GM19328 (cell line): ENCODE measurements around the gene LRP11.
"Not testable (repeated sequence)": the region's sequence is repeated elsewhere in the genome, so short reads cannot be mapped to it uniquely, and the experiment has no call there.

Experiments
- ATAC-seq: cut with Tn5 transposase; IDR thresholded peaks from one replicate; pipeline ENCODE4 v1.9.1; 2021; ENCODE audit warnings: mild to moderate bottlenecking, moderate library complexity; ENCODE audit not compliant: unreplicated experiment

Gene LRP11

DNA sequence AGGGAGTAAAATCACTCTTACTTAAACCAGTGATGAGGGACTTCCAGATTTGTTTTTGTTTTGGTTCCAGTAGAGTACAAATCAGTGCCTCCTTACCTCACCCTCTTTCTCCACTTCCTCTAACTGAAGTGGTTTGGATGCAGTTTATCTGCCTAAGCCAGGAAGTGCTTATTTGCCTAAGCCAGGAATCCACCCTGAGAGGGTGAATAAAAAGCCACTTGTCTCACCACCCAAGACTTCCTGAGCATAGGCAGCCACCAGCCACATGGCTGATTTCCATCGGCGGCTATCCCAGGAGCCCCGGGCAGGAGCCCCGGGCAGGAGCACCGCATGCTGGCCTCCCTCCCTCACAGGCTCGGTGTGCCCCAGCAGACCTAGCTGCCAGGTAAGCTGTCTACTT is 12.0 kb downstream of the LRP11 start:
- ATAC-seq: no peak

DNA sequence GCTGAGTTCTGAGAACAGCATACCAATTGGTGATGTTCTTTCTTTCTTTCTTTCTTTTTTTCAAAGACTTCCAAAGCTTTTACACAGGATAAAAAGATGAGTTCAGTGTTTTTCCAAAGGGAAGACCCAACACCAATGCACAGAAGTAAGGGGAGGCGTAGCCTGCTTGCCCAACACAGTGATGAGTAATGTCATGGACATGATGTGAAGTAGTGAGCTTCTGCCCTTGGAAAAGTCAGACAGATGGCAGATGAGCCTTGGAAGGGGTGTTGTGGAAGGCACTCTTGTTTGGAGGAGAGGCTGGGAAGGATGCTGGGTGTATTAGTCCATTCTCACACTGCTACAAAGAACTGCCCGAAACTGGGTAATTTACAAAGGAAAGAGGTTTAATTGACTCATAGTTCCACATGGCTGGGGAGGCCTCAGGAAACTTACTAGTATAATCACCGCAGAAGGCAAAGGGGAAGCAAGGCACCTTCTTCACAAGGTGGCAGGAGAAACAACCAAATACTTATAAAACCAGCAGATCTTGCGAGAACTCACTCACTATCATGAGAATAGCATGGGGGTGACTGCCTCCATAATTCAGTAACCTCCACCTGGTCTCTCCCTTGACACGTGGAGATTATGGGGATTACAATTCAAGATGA is 12.6 kb downstream of the LRP11 start:
- ATAC-seq: no peak

DNA sequence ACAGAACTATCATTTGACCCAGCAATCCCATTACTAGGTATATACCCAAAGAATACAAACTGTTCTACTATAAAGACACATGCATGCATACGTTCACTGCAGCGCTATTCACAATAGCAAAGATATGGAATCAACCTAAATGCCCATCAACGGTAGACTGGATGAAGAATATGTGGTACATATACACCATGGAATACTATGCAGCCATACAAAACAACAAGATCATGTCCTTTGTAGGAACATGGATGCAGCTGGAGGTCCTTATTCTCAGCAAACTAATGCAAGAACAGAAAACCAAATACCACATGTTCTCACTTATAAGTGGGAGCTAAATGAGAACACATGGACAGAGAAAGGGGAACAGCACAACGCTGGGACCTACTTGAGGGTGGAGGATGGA is 15.8 kb downstream of the LRP11 start:
- ATAC-seq: not testable (repeated sequence)

DNA sequence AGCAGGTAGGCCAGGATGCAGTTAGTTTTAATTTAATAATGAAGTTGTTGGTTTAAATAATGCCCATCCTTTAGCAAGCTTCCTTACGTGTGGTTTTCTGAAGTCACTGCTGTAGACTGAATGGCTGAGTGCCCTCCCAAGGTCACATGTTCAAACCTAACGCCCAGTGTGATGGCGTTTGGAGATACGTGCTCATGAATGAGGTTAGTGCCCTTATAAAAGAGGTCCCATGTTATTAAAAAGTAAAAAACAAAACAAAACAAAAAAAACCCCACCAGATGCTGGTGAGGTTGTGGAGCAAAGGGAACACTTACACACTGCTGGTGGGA is 16.3 kb downstream of the LRP11 start:
- ATAC-seq: no peak

DNA sequence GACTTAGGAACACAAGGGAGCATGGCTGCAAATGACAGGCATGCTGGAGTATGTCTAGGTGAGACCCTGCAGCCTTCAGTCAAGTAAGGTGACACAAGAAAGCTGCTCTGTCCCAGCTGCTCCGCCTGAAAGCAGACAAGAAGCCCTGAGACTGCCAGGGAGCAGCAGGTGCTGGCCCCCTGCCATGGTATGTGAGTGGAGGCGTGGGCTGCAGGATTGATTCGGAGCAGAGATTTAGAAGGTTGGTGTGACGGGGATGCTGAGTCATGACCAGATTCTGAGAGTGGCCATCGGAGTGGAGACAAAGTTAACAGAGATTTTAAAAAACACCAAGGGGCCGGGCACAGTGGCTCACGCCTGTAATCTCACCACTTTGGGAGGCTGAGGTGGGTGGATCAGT is 17.8 kb downstream of the LRP11 start:
- ATAC-seq: no peak

DNA sequence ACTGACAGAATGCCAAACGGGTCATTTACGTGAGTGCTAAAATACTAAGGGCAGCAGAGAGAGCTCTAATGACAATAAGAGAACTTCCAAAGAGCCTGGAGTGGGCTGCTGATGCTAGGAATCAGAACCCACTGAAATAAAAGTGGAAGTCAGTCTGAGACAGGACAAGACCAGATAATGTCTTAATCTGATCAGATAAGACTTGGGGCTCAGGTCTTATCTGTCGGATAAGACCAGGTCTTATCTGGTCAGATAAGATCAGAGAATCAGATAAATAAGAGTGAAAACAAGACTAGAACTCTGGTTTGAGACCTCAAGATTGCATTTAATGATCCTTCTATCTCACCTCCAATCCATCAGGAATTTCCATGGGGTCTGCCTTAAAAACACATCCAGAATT is 18.6 kb downstream of the LRP11 start:
- ATAC-seq: no peak

DNA sequence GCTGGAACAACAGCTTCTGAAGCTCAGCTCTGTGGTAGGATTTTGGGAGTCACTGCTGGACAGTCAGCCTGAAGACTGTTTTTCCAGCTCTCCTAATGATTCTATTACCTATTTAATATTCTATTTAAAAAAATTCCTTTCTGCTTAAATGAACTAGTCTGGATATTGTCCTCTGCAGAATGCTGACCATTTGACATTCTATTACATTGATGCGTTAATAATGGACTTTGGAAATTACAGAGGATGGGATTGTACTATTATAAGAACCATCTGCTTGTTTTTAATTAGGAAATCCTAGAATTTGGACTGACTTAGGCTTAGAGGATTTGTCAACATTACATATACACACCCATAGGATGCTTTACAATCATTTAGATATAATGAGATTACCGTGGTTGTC is 19.7 kb downstream of the LRP11 start:
- ATAC-seq: no peak

DNA sequence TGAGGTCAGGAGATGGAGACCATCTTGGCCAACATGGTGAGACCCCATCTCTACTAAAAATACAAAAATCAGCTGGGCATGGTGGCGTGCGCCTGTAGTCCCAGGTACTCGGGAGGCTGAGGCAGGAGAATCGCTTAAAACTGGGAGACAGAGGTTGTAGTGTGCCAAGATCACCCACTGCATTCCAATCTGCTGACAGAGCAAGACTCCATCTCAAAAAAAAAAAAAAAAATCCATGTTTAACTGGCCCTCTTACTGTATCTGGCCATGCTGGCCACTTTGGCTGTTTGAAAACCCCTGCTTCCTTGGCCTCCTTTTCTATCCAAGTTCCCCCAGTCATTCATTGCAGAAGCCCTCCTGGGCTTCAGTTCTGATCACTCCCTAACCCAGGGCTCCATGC is 20.1 kb downstream of the LRP11 start:
- not testable (repeated sequence) for ATAC-seq

DNA sequence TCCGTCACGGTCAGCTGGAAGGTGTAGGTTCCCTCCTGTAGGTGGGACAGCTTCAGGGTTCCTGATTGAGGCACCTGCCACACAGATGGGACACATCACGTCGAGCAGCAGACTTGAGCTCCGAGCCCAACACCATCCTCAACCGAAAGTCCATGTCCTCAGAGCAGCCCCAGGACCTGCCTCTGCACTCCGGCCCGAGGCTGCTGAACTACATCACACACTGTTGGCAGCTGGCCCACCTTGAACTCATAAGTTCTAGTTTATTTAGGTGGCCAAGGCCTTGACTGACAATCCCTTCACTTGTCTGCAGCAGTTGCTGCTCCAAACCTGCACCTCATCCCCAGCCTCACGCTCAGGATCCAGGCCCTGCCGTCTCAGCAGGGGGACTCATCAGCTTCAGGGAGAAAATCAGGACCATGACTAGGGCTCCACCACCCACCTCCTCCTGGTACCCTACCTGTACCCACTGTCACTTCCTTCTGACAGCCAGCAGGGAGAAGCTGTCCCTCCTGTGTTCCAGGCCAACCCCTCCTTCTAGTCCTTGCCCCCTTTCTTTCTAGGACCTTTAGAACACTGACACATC is 21.0 kb downstream of the LRP11 start:
- ATAC-seq: no peak

DNA sequence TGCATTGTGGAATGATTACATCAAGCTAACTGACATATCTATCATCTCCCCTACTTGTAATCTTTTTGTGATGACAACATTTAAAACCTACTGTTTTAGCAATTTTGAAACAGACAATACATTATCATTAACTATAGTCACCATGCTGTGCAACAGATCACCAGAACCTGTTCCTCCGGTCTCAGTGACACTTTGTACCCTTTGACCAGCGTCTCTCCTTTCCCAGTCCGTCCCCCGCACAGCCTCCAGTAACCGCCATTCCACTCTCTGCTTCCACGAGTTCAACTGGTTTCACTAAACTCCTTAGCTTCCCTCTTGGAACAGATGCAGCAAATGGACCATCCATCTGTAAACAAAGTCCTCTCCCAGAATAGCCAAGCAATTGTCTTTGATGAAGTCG is 21.8 kb downstream of the LRP11 start:
- ATAC-seq: no peak

DNA sequence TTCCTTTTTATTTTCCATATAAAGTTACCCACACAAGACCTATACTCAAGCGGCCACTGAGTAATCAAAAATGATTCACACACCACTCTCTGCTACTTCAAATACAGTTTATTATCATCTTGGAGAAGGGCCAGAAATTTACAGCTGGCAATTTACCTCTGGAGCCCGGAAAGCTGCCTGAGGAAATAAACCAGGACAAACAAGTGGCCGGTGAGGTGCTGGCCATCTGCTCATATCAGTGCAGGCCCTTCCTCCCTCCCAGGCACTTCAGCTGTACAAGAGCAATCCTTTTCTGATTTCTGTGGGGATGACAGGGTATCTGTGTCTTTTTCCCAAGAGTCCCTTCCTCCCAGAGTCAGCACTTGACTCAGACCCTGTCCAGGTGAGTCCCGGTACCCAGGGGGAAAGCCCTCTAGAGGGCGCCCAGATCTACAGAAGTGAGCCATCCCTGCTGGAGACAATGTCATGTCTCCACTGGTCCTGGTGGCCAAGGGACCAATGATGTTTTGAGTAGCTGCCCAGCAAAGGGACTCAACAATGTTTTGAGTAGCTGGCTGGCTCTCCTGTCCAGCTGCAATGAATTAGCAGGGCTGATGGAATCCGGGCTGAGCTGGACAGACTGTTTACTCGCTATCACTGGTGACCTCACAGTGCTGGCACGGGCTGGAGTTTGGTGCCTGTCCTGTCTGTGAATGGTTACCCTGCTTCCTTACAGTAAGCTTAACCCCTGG is 23.6 kb downstream of the LRP11 start:
- ATAC-seq: no peak

DNA sequence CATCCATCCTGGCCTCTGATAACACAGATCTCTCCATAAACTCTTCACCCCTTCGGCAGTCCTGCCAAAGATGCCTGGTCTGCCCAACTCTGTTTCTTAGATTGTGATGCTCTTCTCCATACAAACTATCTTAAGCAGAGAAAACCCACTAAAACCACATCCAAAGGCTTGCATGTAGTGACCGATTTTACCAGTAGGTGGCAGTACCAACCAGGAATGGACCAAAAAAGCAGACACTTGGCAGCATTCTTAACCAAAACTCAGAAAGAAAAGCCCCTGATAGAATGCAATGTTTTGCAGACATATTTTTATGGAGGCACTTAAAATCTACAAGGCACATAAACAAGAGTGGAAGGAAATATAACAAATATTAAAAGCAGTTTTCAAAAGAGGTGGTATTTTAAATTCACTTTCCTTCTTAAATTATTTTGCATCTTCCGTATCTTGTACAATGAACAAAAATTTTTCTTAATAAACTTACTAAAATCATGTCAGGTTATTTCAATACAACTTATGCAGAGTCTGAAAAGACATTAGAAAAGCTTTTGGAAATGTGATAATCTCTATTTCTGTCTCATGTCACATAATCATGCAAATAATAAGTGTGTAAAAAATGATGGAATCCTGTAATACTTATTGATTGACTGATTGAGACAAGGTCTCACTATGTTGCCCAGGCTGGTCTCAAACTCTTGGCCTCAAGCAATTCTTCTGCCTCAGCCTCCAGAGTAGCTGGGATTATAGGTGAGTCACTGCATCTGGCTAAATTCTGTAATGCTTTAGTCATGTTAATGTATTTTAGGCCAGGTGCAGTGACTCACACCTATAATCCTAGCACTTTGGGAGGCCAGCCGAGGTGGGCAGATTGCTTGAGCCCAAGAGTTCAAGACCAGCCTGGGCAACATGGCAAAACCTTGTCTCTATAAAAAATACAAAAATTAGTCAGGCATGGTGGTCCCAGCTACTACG is 29.4 kb downstream of the LRP11 start:
- no peak for ATAC-seq

DNA sequence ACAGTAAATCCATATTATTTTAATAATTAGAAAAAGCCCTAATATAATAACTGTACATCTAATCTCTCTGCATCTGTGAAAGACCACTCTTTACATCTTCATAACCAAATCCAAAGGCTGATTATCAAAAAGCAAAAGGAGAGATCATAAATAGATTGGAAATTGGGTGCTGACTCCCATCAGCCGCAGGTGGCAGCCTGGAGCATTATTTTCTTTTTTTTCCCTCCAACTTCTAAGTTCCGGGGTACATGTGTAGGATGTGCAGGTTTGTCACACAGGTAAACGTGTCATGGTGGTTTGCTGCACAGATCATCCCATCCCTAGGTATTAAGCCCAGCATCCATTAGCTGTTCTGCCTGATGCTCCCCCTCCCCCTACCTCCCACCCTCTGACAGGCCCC is 30.5 kb downstream of the LRP11 start:
- ATAC-seq: no peak

DNA sequence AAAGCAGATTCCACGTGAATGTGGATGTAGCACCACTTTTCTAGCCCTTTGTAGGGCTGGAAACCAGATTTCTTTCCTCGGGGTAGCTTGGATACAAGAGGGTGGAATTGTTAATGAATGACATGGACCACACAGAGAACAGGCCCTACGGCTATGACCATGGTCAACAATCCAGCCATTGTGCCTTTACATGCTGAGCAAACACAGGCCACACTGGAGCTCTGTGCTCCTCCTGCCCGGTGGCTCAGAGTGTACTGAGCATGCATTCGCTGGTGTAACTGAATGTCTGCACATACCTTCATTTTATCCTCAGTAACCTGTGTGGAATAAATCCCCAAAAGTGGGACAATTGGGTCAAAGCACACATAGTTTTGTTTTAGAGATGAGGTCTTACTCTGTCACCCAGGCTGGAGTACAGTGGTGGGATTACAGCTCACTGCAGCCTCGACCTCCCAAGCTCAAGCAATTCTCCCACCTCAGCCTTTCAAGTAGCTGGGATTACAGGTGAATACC is 32.8 kb downstream of the LRP11 start:
- no peak for ATAC-seq

DNA sequence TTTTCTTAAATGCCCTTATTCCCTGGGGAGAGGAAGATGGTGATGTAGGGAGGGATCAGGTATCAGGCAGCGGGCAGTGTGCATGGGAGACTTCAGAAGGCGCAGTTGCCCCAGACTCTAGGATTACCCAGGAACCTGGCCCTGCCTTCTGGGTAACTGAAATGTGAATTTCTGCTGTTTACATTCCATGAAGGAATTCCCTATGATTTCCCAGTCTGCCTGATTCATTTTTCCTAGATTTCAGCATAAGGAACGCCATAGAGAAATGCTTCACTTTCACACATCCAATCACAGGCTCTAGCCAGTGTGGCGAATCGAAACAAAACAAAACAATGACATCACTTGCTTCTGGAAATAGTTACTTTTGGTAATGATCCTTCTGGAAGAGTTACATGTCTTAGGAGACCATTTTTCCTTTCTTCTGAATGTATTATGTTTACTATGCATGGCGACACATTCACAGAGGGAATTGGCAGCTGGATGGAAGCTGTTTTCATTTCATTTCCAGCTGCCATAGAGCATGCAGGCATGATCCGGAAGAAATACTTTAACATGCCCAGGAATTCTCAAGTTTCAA is 33.3 kb downstream of the LRP11 start:
- ATAC-seq: no peak

DNA sequence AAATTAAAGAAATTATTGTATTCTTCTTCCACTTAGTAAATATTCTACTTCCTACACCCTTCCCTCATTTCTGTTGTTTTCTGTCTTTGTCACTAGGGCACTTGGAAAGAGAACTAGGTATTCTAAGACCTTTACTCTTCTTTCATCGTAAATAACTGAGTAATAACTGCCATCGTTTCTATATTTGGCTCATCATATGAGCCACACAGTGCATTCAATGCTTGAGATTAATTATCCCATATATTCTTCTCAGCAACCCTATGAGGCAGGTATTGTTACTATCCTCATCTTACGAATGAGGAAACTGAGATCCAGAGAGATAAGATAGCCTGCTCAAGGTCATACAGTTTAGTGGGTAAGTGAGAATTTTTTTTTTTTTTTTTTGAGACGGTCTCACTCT is 38.9 kb downstream of the LRP11 start:
- no peak for ATAC-seq

DNA sequence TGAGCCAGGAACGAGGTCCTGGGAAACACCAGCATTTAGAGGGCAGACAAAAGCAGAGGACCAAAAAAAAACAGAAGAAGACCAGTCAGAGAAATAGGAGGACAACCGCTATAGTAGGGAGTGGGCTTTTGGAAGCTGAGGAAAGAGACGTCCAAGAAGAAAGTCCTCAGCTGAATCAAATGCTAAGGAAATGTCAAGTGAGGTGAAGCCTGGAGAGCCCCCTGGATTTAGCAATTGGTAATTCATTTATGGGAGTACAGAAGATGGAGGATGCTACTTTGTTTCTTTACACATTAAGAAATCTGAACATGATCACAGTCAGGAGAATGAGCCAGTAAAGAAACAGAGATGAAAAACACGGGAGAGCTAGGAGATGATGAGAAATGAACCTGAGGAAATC is 41.1 kb downstream of the LRP11 start:
- ATAC-seq: no peak

DNA sequence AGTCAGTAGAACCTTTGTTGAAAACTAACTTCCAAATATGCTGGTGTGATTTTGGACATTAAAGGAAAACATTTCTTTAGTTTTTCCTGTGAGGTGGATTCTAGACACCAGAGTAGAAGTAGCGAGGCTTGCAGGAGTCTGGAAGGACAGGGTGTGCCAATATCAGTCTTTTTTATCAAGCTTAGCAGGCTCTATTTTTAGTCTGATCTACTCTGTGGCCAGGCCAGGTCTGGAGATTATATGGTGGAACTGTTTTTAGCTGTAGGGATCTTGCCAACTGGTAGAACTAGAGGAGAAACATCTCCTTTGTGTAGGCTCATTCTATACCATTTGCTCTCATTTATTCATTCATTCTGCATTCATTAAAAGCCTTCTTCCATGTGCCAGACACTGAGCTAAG is 42.7 kb downstream of the LRP11 start:
- ATAC-seq: no peak

DNA sequence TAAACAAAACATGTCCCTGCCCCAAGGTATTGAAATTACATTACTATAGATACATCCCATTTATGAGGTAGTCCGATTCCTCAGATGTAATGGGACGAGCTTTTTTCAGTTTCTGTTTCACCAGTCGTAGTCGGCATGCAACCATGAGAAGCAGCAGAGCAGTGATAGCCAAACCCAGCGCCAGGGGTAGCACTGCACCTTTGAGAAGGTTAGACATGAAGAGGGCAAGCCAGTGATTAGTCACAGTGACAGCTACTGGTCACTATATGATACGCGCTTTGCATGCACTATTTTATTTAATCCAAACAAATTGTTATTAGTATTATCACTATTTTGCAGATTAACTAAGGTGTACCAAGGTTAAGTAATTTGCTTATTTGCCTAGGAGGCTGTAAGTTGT is 43.7 kb downstream of the LRP11 start:
- ATAC-seq: no peak

DNA sequence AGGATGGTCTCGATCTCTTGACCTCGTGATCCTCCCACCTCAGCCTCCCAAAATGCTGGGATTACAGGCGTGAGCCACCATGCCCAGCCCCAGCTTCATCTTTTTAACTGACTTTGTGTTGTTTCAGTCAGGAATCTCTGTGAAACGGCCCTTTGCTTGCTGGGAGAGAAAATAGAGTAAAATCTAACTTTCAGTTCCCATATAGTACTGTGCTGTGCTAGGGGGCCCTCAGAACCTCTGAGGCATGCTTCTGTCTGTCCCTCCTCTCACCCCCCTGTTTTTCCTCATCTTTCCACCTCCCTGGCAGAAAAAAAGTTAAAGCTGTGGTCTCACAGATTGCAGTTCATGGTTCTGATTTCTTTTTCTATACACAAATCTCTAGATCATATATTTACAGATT is 48.4 kb downstream of the LRP11 start:
- ATAC-seq: no peak

DNA sequence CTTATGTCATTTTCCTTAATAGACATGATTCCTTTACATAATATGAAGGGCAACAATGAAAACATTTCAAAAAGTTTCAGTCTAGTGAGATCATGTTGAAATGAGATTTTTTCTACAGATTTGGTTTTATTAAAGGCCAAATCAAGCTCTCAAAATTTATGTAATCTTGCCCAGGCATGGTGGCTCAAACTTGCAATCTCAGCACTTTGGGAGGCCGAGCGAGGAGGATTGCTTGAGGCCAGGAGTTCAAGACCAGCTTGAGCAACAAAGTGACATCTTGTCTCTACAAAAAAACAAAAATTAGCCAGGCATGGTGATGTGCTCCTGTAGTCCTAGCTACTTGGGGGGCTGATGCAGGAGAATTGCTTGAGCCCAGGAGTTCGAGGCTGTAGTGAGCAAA is 50.8 kb downstream of the LRP11 start:
- no peak for ATAC-seq
